Cortex of kidney (tissue), 1 donor: ENCODE results near the gene SAV1.

Experiments used
- DNase-seq: peaks from one replicate; lab custom pipeline; 2025; lab: John Stamatoyannopoulos, UW

Gene SAV1

GRCh38 chr14:50607181-50607580 lies 60.9 kb downstream of the SAV1 start:
- no peak for DNase-seq

- DNase-seq: no peak
Observed at GRCh38 chr14:50606468-50606867, 61.6 kb downstream of the SAV1 start.

DNA sequence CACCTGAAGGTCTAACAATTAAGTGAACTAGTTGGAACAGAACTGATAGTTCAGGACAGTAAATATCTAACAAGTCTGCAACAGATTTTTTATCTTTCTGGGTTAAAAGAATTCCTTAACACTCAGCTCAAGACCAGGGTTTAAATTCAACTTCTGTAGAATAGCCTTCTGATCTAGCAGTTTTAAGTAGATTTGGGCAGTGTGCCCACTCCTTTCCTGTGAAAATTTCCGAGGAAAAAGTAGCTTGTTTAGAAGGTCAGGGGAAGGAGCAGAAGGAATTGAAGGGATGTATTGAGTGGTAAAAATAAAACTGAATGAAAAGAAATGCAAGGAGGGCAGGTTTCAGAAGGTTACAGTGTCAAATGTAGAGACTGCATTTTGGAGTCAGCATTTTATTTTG lies 62.3 kb downstream of the SAV1 start:
- DNase-seq: no peak

- DNase-seq: no peak
Observed at GRCh38 chr14:50603565-50603964, 64.5 kb downstream of the SAV1 start.

GRCh38 chr14:50602035-50602434 lies 66.1 kb downstream of the SAV1 start:
- DNase-seq: no peak

DNA sequence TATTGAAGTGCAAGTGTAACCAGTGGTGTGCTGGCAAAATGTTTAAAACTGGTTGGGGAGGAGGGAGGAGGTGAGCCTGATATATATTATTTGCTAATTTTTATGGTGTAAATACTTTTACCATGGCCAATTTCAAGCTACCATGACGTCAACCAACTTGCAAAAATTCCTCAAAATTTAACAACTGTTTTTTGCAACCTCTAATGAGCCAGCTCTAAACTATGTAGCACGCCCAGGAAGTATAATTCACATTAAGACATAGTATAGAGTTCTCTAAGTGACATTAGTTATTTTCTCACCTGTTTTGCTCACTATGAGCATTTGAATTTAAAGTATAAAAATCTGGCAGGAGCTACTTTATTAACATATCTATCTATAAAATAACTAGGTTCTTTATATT lies 66.7 kb downstream of the SAV1 start:
- DNase-seq: no peak

DNA sequence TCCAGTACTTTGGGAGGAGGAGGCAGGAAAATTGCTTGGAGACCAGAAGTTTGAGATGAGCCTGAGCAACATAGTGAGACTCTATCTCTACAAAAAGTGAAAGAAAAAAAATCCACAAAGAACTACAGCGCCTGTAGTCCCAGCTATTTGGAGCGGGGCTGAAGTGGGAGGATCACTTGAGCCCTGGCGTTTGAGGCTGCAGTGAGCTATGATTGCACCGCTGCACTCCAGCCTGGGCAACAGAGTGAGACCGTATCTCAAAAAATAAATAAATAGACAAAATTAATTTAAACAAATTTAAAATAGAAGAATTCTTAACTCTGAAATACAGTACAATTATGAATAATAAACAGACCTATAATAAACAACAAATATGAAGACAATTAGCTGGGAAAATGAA lies 67.3 kb downstream of the SAV1 start:
- no peak for DNase-seq

DNA sequence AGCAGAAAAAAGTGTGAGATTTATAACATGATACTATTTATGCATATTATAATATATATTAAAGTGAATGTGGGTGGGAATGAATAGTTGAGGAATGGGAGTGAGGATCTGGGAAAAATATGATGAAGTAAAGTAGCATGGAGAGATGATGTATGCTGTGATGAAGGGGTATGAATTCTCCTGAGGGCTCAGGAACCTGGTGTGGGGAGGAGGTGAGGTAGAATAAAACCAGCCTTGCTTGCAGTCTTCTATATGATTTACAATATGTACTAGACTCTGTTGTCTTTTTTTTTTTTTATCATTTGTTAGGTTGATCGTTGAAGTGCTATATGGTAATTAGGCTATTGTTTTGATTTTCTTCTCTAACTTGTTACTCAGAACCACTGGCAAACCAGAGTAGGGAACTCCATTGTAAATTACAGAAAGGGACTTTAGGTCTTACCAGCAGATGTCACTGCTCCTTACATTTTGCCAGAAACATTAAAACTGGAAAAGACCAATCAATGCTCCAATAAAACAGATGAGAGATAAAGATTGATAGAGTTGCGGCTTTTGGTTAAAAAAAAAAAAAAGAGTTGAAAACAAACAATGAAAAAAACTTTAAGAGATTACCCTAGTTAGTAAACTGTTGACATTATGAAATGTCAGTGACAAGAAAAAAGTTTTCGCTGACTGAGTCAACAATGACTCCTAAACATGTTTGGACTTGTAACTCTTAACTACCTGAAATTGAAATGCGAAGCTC lies 68.2 kb downstream of the SAV1 start:
- DNase-seq: no peak

DNA sequence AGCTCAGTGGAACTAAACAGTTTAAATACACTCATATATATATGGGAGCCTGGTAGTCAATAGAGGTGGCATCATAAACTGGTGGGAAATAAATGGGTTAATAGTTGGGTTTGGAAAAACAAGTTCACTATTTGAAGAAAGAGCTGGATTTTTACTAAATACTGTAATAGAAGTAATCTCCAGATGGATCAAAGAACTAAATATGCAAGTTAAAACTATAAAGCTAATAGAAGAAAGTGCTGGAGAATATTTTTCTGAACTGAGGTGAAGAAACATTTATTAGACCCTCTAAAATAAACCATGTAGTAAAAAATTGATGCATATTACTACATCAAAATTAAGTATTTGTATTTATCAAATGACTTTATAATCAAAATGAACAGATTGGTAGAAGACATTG lies 69.3 kb downstream of the SAV1 start:
- DNase-seq: no peak

GRCh38 chr14:50594577-50595316 lies 73.4 kb downstream of the SAV1 start:
- DNase-seq: no peak

DNA sequence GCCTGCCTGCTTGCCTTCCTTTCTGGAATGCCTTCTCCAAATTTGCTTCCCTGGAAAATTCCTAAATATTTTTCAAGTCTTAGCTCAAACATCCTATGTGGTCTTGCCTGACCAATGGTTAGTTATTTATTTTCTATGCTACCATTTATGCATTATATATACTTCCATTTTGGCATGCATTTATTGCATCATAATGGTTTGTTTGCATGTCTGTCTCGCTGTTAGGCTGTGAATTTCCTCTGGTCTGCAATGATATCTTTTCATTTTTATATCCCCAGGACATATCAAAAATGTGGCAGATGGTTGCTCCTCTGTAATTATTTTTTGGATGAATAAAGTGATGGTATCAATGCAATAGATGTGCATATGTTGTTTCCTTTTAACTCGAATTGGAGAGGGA lies 77.6 kb downstream of the SAV1 start:
- no peak for DNase-seq
